Measurements from ENCODE around the gene TMEM272. TPM values are rescaled to one million over a fixed set of nuclear protein-coding genes. Genes with fewer than 3 reads are reported as not detected.

TMEM272 gene
- total RNA-seq, 2 experiments from 2014 or later = 0.10 to 0.31 TPM

DNA sequence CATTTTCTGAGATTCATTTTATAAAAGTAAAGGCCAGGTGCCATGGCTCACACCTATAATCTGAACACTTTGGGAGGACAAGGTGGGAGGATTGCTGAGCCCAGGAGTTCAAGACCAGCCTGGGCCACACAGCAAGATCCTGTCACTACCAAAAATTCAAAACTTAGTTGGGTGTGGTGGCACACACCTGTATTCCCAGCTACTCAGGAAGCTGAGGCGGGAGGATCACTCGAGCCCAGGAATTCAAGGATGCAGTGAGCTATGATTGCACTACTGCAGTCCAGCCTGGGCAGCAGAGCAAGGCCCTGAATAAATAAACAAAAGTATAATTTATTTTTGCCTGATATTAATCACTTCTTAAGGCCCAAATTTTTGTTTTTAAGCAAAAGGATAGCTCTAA, 81.5 kb downstream of the TMEM272 start:
- H3K27me3 Mint-ChIP-seq = no peaks in the 10 kb centered on the region
- intact Hi-C loops (cut with micrococcal nuclease) = loop anchor here (10.0 kb wide), 1 partner anchor 149 kb away; no protein-coding TSS in a partner anchor
- CTCF ChIA-PET = interaction anchor here (1.1 kb wide), 2 partner anchors 177 to 314 kb away, joined by 3 to 6 read pairs; no protein-coding TSS in a partner anchor
- H3K4me3 Mint-ChIP-seq = no peak overlapping the region
- H3K27ac Mint-ChIP-seq = peak overlapping the region; percentile 4
- POLR2A ChIA-PET = interaction anchor here (1.4 to 1.5 kb wide), 3 partner anchors 37 to 320 kb away, joined by 4 to 7 read pairs (median 5); no protein-coding TSS in a partner anchor
- peaks cover 8% of the 10 kb centered on the region for H3K36me3 Mint-ChIP-seq
- H3K9me3 Mint-ChIP-seq = no peaks in the 10 kb centered on the region
- peaks cover 42% of the 10 kb centered on the region for H3K4me1 Mint-ChIP-seq (ENCODE audit: low read depth)
- no peak for DNase-seq

Other genes with a start within 250 kb of the TMEM272 start
- 1 to 10 TPM; 6.7 to 7.0 TPM for gene DHRS12, start 41.0 kb downstream of the TMEM272 start, total RNA-seq
- gene CCDC70, start 16.8 kb upstream of the TMEM272 start, total RNA-seq = not detected
- 1 to 10 TPM in 1 of 2 experiments, under 1 TPM in 1; 0.86 to 1.5 TPM for gene ATP7B, start 166.3 kb upstream of the TMEM272 start, total RNA-seq
- gene ALG11, start 167.2 kb upstream of the TMEM272 start, total RNA-seq = 10 to 100 TPM; 19.0 to 19.5 TPM
- gene UTP14C, start 179.5 kb upstream of the TMEM272 start, total RNA-seq = 1 to 10 TPM; 6.2 to 6.6 TPM

Measured in activated CD4-positive, alpha-beta memory T cell treated with anti-CD3 and anti-CD28 coated beads for 36 hours (primary cell).